HG03354 (cell line): ENCODE measurements around the gene OSBPL10.
A peak's percentile ranks its signal among the peaks of the same experiment; 100 is the strongest.

ENCODE experiments used
- ATAC-seq: cut with Tn5 transposase; IDR thresholded peaks from one replicate; pipeline ENCODE4 v1.9.1; 2021; ENCODE audit warnings: mild to moderate bottlenecking; ENCODE audit not compliant: unreplicated experiment, poor library complexity, severe bottlenecking

Gene OSBPL10

DNA sequence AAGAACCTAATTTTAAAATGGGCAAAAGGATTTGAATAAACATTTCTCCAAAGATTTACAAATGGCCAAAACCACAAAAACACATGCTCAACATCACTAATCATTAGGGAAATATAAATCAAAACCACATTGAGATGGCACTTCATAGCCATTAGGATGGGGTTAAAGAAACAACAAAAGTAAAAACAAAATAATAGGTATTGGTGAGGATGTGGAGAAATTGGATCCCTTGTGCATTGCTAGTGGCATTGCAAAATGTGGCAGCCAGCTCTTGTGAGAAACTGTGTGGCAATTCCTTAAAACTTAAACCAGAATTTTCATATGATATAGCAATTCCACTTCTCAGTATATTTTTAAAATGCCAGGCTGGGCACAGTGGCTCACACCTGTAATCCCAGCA, 321.8 kb downstream of the OSBPL10 start:
- no peak for ATAC-seq

DNA sequence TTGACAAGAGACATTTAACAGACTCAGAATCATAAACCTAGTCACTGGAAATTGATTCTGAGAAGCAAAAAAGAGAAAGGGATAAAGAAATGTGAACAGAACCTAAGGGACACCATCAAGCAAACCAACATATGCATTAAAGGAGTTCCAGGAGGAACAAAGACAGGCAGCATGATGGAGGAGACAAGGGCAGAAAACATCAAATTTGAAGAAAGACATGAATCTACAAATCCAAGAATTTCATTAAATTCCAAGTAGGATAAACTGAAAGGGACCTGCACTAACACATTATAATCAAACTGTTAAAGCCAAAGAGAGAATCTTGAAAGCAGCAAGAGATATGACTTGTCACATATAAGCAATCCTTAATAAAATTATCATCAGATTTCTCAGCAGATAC, 326.1 kb downstream of the OSBPL10 start:
- no peak for ATAC-seq

DNA sequence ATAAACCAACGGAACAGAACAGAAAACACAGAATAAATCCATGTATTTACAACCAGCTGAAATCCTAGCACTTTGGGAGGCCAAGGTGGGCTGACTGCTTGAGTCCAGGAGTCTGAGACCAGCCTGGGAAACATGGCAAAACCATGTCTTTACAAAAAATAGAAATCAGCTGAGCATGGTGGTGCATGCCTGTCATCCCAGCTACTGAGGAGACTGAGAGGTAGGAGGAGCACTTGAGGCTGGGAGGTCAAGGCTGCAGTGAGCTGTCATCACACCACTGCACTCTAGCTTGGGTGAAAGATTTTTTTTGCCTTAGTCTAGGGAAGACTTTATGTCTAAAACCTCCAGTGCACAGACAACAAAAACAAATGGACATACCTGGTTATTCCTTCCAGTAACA, 327.6 kb downstream of the OSBPL10 start:
- ATAC-seq = no peak

DNA sequence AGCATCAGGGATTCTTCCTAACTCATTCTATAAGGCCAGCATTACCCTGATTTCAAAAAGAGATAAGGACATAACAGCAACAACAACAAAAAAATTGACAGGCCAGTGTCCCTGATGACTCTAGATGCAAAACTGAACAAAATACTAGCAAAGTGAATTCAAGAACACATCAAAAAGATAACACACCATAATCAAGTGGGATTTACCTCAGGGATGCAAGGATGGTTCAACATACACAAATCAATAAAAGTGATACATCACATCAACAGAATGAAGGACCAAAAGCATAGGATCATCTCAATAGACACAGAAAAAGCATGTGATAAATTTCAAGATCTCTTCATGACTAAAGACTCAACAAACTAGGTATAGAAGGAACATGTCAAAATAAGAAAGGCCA, 328.8 kb downstream of the OSBPL10 start:
- no peak for ATAC-seq

DNA sequence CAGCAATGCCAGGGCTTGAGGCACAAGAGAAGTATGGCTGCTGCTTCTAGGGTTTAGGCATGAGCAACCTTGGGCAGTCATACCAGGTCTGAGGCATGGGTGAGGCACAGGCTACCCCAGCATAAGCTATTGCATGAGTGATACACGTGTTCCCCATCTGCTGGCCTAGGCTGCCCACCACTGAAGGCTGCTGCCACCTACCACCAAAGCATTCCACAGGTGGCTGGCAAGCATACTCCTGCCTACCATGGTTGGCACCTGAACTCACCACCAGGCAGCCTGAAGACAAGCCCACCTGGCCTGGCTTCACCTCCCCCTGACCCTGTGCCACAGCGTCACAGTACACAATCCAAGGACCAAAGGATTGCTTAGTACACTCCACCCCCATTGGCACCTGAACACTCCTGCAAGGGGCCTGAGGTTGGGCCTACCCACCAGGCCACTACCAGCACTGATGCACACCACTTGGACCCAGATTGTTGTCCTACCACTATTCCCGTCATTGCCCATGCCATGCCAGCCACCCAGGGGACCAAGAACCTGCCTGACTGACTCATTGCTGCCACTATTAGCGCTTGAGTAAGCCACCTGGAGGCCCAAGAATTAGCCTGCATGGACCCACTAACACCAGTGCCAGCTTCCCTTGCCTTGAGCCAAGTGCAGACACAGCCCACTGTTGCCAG, 332.6 kb downstream of the OSBPL10 start:
- no peak for ATAC-seq

DNA sequence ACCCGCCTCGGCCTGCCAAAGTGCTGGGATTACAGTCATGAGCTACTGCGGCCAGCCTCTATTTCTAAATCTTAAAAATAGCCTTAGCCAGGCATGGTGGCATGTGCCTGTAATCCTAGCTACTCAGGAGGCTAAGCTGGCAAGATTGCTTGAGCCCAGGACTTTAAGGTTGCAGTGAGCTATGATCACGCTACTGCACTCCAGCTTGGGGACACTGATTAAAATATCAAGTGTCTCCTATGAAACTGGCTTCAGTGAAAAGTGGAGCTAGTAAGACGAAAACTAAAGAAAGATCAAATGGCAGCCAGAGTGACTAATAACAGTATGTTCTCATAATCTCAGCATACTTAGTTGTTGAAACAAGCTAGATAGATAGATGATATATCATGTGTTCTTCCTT, 335.8 kb downstream of the OSBPL10 start:
- no peak for ATAC-seq

DNA sequence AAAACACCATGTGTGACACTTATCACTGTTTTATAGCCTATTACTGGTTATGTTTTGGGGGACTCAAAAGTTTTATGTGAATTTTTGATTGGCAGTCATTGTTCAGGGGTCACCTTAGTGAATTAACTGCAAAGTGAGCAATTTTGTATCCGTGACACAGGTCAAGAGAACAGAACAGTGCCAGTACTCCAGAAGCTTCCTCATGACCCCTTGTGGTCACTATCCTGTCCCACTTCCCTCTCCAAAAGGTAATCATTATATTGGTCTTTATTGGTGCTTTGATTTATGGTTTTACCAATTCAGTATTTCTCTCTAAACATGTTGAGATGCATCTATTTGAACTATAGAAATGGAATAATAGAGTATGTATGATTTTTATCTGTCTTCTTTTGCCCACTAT, 341.2 kb downstream of the OSBPL10 start:
- no peak for ATAC-seq

DNA sequence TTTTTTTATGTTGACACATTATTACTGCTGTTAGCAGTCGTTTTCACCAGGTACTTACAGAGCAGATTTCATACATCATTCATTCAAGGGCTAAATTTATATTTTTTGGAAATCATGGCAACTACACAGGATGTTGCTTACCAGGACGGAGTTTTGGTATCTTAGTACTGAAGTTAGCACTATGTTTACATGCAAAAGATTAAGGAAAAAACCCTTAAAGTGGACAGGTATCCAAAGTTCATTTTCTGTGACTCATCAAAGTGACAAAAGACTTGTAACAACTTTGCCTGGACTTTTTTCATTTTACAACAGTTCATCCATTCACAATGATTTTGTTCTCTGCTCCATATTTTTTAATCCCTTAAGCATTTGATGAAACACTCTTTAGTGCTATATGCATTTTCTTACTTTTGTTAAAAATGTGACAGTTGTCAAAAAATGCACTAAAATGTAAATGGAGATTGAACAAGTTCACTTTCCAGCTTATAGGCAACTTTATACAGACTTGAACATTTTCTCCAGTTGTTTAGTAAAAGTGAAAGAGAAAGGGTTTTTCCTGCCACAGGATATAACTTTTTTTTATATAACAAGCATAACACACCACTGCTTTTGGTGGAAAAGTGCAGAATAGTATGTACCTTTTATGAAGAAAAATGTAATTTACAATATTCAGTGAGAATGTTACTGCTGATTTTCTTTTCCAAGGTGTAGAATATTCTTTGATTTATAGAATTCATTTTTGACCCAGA, 344.2 kb downstream of the OSBPL10 start:
- ATAC-seq = no peak

DNA sequence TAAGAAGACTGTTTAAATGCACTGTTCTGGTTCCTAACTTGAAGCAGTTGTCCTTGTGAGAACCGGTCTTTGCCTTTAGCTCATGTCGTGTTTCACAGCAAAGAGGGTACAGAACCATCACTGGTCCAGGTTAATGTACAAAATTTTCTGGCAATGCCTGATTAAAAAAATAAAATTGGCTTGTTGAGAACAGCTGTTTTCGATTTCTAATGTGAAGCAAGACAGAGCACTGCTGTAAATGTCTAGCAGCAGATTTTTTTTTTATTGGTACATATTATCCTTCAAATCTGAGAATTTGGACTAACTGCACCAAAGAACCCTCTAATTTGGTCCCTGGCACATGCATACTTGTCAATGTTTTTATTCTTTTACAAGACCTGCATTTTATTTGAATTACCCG, 345.0 kb downstream of the OSBPL10 start:
- no peak for ATAC-seq

DNA sequence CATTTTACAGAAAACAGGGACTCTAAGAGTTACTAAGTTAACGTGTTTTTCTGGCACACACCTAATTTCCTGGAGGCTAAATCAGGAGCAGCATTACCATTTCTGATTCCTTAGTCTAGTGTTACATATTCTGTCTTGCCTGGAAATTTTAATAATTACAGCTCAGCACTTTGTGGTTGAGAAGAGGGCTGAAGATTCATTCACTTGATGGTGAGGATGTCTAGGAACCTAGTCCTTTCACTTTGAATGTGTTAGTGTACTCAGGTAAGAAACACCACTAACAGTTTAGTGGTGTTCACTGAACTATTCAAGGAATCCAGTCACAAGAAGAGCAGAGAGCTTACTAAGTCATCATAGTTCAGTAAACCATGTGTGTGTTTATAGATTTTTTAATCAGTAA, 345.5 kb downstream of the OSBPL10 start:
- no peak for ATAC-seq

DNA sequence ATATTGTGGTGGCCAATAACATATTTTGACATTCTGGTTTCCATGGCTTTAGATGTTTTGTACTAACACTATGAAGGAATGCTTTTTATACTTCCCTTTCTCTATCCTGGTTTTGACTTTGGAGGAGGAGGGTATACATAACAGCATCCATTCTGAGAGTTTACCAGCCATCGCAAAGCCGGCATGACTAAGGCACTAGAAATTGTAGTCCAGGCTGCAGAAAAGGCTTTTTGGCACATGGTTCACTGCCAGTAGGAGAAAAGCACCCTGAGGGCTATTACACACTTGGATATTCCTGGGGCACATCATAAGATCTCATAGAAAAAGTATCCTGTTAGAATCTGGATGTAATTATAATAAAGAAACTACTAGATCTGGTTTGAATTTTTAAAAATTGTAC, 346.6 kb downstream of the OSBPL10 start:
- ATAC-seq = no peak

DNA sequence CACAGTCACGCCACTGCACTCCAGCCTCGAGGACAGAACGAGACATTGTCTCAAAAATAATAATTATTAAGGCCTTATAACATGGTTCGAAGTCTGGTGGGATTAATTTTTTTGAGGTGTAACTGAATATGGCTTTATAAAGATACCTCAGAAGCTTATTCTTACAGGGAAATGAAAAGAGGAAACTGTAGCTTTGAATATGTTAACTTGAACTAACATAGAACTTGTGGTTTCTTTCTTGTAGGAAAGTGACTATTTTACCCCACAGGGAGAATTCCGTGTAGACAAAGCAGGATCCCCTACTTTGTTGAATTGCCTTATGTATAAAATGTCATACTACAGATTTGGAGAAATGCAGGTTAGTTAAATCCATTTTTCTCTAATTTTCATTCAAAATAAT, 352.0 kb downstream of the OSBPL10 start:
- ATAC-seq = no peak

DNA sequence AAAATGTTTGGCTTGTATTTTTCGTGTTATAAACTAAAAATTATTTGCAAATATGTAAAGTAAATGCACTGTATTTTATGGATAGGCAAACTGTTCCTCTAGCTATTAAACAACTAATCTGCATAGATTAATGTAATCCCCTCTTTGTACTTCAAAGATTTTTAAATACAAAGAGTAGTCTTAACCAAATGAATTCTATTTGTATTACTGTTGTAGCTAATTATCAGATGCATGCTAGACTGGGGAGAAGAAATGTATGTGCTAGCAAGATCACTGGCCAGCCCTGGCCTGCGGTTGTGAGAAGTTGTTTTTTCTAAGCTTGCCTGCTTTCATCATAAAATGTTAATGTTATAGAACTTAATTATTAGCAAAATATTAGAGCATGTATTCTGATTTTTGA, 355.7 kb downstream of the OSBPL10 start:
- no peak for ATAC-seq

DNA sequence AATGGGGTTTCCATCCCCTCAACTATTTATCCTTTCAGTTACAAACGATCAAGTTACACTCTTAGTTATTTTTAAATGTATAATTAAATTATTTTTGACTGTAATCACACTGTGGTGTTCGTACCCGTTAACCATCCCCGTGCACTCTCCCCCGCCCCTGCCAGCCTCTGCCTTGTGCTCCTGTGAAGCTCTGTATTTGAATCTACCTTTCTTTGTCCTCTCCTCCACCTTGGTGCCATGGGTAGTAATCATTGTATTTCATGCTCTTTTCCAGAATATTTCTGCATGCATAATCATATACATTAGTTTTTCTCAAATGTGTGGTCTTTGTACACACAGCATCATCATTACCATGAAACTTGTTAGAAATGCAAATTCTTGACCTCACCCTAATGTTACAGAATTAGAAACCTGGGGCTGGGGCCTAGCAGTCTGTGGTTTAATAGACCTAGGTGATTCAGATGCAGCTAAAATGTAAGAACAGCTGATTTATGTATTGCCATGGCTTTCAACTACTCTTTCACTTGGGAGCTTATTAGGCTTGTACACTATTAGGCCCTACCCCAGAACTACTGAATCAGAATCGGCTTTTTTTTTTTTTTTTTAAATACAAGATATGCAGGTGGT, 356.9 kb downstream of the OSBPL10 start:
- peak; percentile 67 for ATAC-seq

DNA sequence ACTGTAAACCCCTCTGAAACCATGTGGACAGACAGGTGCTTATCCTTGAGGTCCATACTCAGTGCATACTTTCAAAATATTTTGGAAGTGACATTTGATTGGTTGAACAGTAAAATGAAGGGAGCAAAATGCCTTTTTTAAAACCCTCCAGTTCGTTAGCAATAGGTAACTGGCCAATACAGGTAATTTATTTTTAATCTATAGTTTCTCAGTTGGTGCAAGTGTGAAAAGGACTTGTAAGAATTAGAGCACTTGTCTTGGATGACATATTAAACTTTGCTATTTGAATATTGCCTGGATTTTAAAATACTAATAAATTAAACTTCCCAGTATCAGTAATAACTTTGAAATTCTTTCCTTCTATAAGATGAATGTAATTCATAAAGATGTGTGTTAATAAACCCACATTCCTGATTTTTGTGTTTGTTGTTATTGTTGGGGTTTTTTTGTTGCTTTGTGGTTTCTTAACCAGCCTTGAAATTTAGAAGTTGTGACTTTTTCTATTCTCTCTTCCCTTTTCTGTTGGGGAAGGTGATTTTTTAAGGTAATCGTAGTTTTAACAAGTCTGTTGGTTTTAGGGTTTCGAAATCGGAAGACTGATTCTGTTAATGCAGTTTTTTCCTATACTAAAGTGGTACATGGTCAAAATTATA, 358.3 kb downstream of the OSBPL10 start:
- ATAC-seq = peak; percentile 70

DNA sequence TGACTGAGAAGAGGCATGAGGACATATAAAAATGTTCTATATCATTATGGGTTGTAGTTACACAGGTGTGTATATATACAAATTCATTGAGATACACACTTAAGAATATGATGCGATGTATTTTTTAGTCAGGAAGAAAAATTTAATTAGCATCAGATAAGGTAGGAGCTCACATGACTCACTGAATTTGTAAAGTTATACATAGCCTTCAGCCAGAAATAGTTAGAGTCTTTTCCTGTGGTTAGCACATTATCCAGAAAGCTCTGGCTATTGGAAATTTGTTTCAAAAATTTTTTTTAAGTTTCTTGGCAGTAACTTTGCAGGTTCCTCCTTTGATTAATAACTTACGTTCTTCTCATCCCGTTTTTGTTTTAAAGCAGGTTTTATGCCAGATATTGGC, 359.7 kb downstream of the OSBPL10 start:
- no peak for ATAC-seq

DNA sequence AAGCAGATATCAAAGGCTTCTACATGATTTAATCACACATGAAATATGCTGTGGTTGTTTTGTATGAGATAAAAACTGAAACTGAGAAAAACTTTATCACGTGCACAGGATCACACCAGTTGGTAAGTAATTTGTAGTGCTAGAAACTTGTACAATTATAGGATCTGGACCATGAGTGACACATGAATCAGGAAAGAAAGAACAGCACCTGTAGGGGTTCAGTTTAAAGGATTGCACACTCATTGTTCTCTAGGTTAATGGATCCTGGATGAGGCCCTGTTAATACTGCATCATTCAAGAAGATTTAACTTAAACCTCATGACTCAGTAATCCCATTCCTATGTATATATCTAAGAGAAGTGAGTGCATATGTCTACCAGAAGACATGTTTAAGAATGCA, 360.4 kb downstream of the OSBPL10 start:
- peak; percentile 38 for ATAC-seq

DNA sequence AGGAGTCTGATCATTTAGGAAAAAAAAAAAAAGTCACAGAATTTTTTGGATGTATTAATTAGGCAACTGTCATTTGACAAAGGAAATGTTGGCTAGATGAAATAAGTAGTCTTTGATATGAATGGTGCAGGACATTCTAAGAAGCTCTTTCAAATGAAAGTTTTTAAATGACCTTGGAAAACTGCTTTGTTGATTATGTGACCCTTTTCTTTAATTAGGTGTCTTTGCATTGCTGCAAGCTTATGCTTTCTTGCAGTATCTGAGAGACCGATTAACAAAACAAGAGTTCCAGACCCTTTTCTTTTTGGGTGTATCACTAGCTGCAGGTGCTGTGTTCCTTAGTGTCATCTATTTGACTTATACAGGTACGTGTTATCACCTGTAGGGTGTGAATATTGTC, 364.4 kb downstream of the OSBPL10 start:
- no peak for ATAC-seq

DNA sequence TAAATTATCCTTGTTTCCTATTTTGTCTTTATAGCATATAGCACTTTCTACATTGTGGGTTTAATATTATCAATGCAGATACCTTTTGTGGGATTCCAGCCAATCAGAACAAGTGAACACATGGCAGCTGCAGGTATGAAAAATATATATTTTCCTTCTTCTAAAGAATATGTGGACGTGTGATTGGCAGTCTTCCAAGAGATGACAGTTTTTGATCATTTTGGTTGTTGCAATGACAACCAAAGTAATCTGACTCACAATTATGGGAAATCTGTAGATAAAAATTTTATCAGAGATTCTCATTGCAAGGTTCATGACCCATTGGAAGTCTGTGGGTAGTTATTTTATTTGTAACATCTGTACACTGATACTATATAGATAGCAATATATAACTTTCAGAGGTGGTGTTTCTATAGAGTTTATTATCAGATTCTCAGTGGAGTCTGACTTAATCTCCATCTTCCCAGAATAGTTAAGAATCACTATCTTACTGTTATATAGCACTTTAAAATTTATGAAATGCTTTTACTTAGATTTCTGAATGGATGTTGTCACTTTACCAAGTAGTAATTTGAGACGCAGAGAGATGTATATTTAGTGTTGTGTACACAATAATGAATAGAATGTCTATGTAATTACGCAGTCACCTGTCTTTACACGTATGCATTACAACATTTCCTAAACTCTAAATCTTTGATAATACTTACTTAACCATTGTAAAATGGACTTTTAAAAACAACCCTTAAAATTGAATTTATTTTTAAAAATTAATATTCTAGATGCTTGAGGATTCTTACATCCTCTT, 365.8 kb downstream of the OSBPL10 start:
- ATAC-seq = no peak
